Amniotic stem cell (primary cell): Measurements from ENCODE around the gene ARHGEF17.

Source experiments
- DNase-seq: peaks from one replicate; lab custom pipeline; 2025; lab: John Stamatoyannopoulos, UW

The ARHGEF17 gene

DNA sequence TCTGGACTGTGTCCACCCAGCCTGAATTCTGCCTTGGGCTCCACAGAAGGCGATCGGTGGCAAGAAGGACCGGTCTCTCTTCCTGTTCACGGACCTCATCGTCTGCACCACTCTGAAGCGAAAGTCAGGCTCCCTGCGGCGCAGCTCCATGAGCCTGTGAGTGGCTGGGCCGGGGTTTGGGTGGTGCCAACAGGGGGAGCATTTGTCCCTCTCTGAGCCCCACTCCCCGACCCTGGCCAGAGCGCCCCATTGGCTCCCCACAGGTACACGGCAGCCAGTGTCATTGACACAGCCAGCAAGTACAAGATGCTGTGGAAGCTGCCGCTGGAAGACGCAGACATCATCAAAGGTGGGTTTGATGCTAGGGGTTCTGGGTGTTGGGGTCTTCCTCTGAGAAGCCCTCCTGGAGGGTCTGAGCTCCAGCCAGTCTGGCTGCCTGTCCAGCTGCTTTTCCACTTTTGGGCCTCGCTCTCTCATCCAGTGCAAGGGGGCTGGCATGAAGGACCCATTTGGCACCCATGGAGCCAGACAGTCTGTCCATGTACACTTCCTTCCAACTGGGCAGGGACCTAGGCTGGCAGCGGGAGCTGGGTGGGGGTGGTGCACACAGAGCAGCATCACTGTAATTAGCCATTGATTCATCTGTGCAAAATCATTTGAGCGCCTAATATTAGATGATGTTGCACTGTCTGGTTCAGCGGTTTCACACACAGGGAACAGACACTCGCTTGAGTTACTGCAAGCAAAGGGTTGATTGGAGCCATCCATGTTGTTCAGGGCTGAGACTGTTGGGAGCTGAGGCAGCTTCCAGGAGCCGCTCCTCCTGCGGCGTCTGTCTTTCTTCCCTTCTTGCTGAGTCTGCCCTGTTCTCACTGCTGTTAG, 49.1 kb downstream of the ARHGEF17 start:
- no peak for DNase-seq

DNA sequence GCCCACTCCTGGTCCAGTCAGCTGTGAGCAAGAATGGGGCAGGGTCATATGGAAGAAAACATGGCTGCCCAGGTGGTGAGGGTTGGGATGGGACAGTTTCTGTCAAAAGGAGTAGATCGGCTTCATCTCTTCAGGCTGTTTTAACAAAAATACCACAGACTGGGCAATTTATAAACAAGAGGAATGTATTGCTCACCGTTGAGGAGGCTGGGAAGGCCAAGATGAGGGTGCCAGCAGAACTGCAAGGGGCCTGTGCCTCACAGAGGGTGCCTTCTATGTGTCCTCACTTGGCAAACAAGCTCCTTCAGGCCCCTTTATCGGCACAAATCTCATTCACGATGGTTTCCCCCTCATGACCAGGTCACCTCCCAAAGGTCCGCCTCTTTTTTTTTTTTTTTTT, 50.0 kb downstream of the ARHGEF17 start:
- no peak for DNase-seq

DNA sequence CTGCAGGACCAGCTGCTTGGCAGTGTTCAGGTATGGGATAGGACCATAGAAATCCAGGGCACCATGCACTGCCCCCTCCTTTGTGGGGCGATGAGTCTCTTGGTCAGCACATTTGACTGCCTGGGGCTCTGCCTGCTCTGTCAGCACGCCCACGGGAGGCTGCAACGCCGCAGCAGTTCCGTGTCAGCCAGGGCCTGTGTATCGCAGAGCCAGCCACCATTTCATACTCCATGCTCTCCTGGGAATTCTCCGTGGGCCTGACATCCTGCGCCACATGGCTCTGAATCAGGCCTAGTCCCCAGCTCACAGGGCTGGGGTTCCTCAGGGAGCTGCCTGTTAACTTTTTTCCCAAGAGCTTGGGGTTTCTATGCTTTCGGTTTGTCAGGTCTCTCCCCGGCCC, 51.3 kb downstream of the ARHGEF17 start:
- DNase-seq: no peak

- DNase-seq: no peak
Measured at GRCh38 chr11:73359930-73360742, 52.1 kb downstream of the ARHGEF17 start.

GRCh38 chr11:73360743-73361369, 52.8 kb downstream of the ARHGEF17 start:
- DNase-seq: no peak

DNA sequence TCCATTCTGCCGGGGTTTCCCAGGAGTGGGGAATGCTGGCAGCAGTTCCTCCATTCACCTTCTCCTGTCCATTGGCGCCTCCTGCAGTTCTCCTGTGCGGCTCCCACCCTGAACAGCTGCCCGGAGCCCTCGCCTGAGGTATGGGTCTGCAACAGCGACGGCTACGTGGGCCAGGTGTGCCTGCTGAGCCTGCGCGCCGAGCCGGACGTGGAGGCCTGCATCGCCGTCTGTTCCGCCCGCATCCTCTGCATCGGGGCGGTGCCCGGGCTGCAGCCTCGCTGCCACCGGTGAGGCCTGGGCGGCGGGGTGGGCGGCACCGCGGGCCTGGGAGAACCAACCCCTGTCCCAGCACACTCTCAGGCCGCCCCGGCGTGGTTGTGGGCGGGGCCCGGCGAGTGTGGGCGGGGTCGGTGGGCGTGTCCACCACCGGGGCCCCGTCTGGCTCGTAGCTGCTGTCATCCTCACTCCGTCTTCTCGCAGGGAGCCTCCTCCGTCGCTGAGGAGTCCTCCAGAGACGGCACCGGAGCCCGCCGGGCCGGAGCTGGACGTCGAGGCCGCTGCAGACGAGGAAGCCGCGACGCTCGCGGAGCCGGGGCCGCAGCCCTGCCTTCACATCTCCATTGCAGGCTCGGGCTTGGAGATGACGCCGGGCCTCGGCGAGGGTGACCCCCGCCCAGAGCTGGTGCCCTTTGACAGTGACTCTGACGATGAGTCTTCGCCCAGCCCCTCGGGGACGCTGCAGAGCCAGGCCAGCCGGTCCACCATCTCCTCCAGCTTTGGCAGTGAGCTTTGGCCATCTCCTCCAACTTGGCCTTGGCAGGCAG, 54.1 kb downstream of the ARHGEF17 start:
- no peak for DNase-seq

- no peak for DNase-seq
Measured at GRCh38 chr11:73363147-73363546, 55.1 kb downstream of the ARHGEF17 start.

GRCh38 chr11:73365352-73366264, 57.5 kb downstream of the ARHGEF17 start:
- DNase-seq: no peak

DNA sequence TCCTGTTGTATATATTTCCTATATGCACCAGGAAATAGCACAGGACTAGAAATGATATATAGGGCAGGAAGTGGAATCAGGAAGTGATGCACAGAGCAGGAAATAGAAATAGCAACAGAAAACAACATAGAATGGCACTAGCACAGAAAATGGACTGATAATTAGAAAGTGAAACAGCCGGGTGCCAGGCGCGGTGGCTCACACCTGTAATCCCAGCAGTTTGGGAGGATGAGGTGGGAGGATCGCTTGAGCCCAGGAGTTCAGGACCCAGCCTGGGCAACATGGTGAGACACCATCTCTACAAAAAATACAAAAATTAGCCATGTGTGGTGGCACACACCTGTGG, 58.2 kb downstream of the ARHGEF17 start:
- DNase-seq: no peak

DNA sequence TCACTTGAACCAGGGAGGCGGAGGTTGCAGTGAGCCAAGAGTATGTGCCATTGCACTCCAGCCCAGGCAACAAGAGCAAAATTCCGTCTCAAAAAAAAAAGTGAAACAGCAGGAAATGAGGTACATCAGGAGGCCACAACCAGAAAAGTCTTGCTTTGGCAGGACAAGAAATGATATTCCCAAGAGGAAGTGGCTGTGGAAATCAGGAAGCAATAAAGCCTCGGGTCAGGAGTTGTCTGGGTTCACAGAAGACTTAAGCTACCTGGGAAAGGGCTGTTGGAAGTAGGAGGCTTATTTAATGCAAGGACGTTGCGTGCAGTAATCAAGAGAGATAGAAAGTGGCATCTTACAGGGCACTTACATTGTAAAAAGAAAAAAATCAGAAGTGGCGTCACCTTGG, 58.9 kb downstream of the ARHGEF17 start:
- DNase-seq: no peak

- DNase-seq: no peak
Measured at GRCh38 chr11:73367482-73368024, 59.5 kb downstream of the ARHGEF17 start.

DNA sequence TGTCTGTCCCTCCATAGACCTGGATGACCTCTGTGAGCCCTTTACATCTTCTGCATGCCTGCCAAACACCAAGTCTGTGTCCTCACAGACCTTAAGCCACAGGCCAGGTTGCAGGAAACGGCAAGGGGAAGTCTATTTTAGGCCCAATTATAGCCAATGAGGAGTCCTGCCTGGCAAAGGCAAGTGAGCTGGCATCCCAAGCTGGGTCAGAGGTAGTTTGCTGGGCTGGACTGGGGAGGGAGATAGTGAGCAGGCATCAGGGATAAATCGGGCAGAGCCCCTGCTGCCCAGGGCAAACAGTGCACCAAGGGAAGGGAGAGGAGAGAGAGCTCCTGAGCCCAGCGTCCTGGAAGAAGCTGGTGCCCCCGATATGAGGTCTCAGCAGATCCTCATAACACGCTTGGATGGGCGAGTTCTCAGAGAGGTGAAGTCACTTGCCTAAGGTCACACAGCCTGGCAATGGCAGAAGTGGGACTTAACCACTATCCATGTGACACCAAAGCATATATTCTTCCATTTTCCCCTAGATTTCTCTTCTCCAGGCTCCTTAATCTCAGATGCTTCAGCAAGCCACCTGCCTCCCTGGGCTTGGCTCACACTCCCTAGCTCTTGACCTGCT, 64.4 kb downstream of the ARHGEF17 start:
- DNase-seq: peak; percentile 10

DNA sequence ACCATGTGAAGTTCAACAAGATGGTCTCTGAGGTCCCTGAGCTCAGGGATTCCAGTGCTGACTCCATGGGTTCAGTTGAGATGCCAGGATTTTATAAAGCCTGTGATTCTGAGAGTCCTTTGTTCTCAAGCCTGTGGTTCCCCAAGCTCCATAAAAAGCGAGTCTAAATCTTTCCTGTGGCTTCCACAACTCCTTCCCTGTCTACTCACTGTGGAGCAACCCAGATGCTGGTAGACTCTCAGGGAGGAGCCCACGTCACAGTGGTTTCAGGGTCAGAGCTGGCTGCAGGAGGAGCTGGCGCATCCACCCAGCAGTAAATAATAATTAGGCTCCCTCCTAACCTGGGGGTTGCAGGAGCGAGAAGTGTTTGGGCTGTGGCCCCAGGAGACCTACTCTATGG, 66.1 kb downstream of the ARHGEF17 start:
- no peak for DNase-seq

DNA sequence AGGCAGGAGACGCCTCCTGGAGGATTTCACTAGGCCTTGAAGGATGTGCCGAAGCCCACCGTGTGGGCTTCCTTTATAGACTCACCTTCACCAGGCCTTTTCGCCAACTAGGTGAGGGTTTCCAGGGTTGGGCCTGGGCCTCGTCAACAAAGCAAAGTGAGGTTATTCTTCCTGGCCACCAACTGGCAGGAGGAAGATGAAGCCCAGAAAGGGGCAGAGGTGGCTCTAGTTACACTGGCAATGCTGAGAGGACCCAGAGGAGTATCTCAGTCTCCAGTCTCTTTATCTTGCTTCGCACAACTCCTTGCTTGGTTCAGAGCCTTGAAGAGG, 67.7 kb downstream of the ARHGEF17 start:
- no peak for DNase-seq

DNA sequence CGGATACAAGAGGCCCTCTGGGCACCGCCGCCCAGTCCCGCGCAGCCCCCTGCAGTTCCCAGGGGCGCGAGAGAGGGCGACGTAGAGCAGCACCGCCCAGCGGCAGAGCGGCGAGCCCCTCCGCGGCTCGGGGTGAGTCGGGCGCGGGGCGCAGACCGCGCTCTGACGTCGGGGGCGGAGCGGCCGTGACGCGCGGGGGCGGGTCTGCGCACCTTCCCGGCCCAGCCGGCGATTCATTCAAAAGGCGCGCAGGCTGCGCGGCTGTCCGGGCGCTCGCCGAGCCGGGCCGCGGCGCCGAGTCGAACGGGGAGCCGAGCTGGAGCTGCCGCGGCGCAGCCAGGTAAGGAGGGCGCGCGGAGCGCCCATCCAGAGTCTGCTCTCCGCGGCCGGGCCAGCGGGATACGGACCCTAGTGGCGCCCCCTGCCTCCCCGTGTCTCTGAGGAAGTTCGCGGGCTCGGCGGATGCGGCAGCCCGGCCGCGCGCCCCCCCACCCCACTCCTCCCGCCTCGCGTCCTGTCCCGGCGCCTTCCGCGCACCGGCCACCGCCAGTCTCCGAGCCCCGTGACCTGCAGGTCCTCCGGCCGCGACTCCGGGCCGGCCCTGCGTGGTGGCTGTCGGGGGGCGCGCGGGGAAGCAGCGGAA, 68.2 kb downstream of the ARHGEF17 start, which contains the start of gene RELT:
Gene RELT (plus strand): TSS at position 240 of the 643 bp plus-strand sequence. CDS start 12,738 bp downstream, outside the sequence.
- peak; percentile 77 for DNase-seq

GRCh38 chr11:73376803-73377629, 68.9 kb downstream of the ARHGEF17 start:
- peak; percentile 47 for DNase-seq

DNA sequence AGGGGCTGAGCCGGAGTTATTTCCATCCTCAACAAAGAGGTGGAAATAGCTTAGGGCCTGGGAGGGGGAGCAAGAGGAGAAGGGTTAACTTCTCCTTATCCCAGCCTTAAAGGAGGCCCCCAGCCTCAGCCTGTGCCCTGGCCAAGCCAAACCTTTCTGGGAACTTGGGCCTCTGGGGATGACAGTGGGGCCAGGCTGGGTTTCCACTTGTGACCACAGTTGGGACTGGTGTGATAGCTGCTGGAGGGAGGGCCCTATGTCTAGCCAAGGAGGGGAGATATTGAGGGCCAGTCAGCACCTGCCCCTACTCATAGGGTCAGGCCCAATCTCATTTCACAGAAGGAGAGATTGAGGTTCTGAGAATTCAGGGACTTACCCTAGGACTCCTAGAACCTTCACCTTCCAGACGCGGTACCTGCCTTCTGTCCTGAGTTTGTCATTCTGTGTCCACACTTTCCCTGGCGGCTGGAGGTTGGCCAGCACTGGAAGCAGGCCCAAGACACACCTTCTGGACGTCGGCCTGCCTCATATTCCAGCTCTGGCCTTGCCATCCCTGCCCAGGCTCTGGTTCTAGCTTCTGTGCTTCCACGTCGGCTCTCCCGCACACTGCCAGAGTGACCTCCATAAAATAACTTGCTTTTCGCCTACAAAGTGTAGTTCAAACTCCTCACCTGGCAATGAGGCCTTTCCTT, 71.3 kb downstream of the ARHGEF17 start:
- DNase-seq: no peak

DNA sequence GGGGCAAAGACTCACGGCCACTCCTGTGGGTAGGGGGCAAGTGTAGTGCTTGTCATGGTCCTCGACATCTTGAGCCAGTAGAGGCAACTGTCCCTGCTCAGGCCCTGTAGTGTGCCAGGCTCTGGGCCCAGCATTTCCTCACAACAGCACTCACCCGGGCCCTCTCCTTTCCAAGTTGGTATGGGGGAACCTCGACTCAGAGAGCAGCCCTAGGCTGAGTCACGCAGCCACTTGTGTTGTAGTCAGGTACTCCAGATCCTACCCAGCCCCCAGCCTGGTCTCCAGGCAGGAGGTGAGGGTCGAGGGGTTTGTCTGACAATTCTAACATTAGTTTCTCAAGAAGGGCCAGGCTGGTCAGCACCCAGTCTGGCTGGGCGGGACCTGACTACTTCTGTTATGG, 72.3 kb downstream of the ARHGEF17 start:
- DNase-seq: no peak
